B cell (primary cell): Measurements from ENCODE around the gene COTL1. TPM values are rescaled to one million over a fixed set of nuclear protein-coding genes. Genes with fewer than 3 reads are reported as not detected.

Source experiments
- ATAC-seq: fragments of 200-7000 bp; cut with Tn5 transposase; one replicate; pipeline ENCODE4 v1.10.0; 2021; ENCODE audit warnings: low read depth, mild to moderate bottlenecking, moderate number of reproducible peaks, moderate library complexity
- CTCF ChIA-PET: fragments of 350-600 bp; sonication (Branson Sonifier 250); formaldehyde crosslinking; loops from one replicate; lab custom pipeline; 2021; ENCODE audit warnings: antibody characterized with exemption, inconsistent platforms; lab: Charles Lee
- POLR2A ChIA-PET: fragments of 350-600 bp; sonication (Branson Sonifier 250); formaldehyde crosslinking; loops from one replicate; lab custom pipeline; 2021; ENCODE audit warnings: antibody characterized with exemption; lab: Charles Lee
- DNase-seq: peaks from one replicate; pipeline ENCODE4 v3.0.0; 2013
- H2AFZ ChIP-seq: 2 replicates; pipeline ENCODE4 v1.6.1; 2012; ENCODE audit warnings: mild to moderate bottlenecking, low read depth, low read length; ENCODE audit not compliant: insufficient read depth, poor library complexity, severe bottlenecking
- H3K27ac ChIP-seq, 2 donors: 1 replicate in 1 of 2; 2 replicates in 1 of 2; pipeline ENCODE4 v1.5.1; 2012 to 2013; ENCODE audit warnings: low read length in 2 of 2, mild to moderate bottlenecking in 2 of 2, moderate library complexity in 1 of 2
- H3K27me3 ChIP-seq, 4 experiments: fragments of 200-600 bp in 1 of 4; sonication (generic) in 1 of 4; replicated peaks in 1 of 4; 1 replicate in 2 of 4; 2 replicates in 2 of 4; pipeline versions ENCODE4 v1.6.1 to v1.7.0; 2013 to 2016; ENCODE audit warnings: low read length in 3 of 4, mild to moderate bottlenecking in 2 of 4, mixed read lengths in 1 of 4, moderate library complexity in 1 of 4; ENCODE audit not compliant: insufficient read depth in 4 of 4, control insufficient read depth in 3 of 4; ENCODE audit errors: control extremely low read depth in 1 of 4
- H3K36me3 ChIP-seq, 2 experiments: replicated peaks in 1 of 2; 1 replicate in 1 of 2; 2 replicates in 1 of 2; pipeline versions ENCODE4 v1.6.1 to v1.7.1; 2013; ENCODE audit warnings: low read length in 1 of 2; ENCODE audit not compliant: insufficient read depth in 2 of 2, control insufficient read depth in 1 of 2; ENCODE audit errors: control extremely low read depth in 1 of 2, extremely low read depth in 1 of 2
- H3K4me1 ChIP-seq, 2 donors: fragments of 200-600 bp in 1 of 2; sonication (generic) in 1 of 2; 1 replicate in 1 of 2; 2 replicates in 1 of 2; pipeline versions ENCODE4 v1.5.1 to v1.6.1; 2013 to 2017; ENCODE audit warnings: low read length in 2 of 2; ENCODE audit not compliant: control insufficient read depth in 2 of 2, insufficient read depth in 2 of 2
- H3K4me2 ChIP-seq: replicated peaks from 2 replicates; pipeline ENCODE3; 2012; ENCODE audit warnings: mild to moderate bottlenecking, low read depth, low read length; ENCODE audit not compliant: poor library complexity, severe bottlenecking
- H3K4me3 ChIP-seq, 5 experiments: fragments of 200-600 bp in 1 of 5; sonication (generic) in 1 of 5; 1 replicate in 3 of 5; 2 replicates in 2 of 5; pipeline versions ENCODE4 v1.5.1 to v1.7.0; 2011 to 2016; ENCODE audit warnings: low read length in 4 of 5, mild to moderate bottlenecking in 4 of 5, low read depth in 2 of 5, control low read depth in 1 of 5, moderate library complexity in 1 of 5; ENCODE audit not compliant: insufficient read depth in 1 of 5; ENCODE audit errors: control extremely low read depth in 1 of 5, extremely low read depth in 1 of 5
- H3K79me2 ChIP-seq: fragments of 200-600 bp; sonication (generic); one replicate; pipeline ENCODE4 v1.6.0; 2016; ENCODE audit warnings: low read length; ENCODE audit not compliant: control insufficient read depth, insufficient read depth
- H3K9ac ChIP-seq: fragments of 200-600 bp; sonication (generic); 2 replicates; pipeline ENCODE4 v1.6.1; 2017; ENCODE audit warnings: mild to moderate bottlenecking, low read length, moderate library complexity
- H3K9me3 ChIP-seq, 3 donors: one replicate each; pipeline versions ENCODE4 v1.6.1 to v1.7.1; 2013; ENCODE audit warnings: low read length in 2 of 3; ENCODE audit not compliant: control insufficient read depth in 2 of 3, insufficient read depth in 1 of 3; ENCODE audit errors: control extremely low read depth in 1 of 3
- H4K20me1 ChIP-seq: 2 replicates; pipeline ENCODE4 v1.6.0; 2012; ENCODE audit warnings: mild to moderate bottlenecking, low read length; ENCODE audit not compliant: insufficient read depth, control insufficient read depth, poor library complexity, severe bottlenecking
- H3K27ac Mint-ChIP-seq: one replicate; pipeline ENCODE4 v1.8.0; 2021; ENCODE audit warnings: mixed read lengths
- H3K27me3 Mint-ChIP-seq: one replicate; pipeline ENCODE4 v1.8.0; 2021; ENCODE audit warnings: mixed read lengths
- H3K4me1 Mint-ChIP-seq: one replicate; pipeline ENCODE4 v1.8.0; 2021; ENCODE audit warnings: mixed read lengths
- H3K4me3 Mint-ChIP-seq: one replicate; pipeline ENCODE4 v1.8.0; 2021; ENCODE audit warnings: mixed read lengths
- H3K9me3 Mint-ChIP-seq: one replicate; pipeline ENCODE4 v1.8.0; 2022; ENCODE audit warnings: mixed read lengths; ENCODE audit not compliant: insufficient read depth
- EZH2 ChIP-seq: IDR thresholded peaks from 2 replicates; pipeline ENCODE4 v1.6.1; 2012; ENCODE audit warnings: borderline replicate concordance, low read depth, mild to moderate bottlenecking, moderate library complexity, low read length; ENCODE audit not compliant: insufficient read depth, poor library complexity, severe bottlenecking
- WGBS: methylation state at CpG from one replicate; pipeline ENCODE4 v1.1.5; 2013; ENCODE audit warnings: missing lambda C conversion rate; ENCODE audit not compliant: insufficient coverage; 5-methylcytosine and 5-hydroxymethylcytosine counted together
- intact Hi-C: fragments of 100-400 bp; cut with micrococcal nuclease; formaldehyde crosslinking; loops from one replicate; pipeline ENCODE4 v1.10.0; 2022
- polyA plus RNA-seq: library from polyadenylated mRNA; depleted of rRNA; stranded (reverse); fragments of >200 nt; gene quantifications from 2 replicates; pipeline ENCODE4 v1.2.3, GENCODE V29; 2012
- total RNA-seq, 2 donors: library from RNA; stranded (reverse); fragments of 120-200 nt in 1 of 2; gene quantifications; 1 replicate in 1 of 2; 2 replicates in 1 of 2; pipeline versions ENCODE4 v1.2.3 to v1.2.4, GENCODE V29; 2013 to 2022
- TF ChIP-seq, protein P1 (sequence below): fragments of 200-600 bp; IDR thresholded peaks from one replicate; pipeline ENCODE4 v1.8.0; 2022; ENCODE audit warnings: antibody characterized with exemption, mild to moderate bottlenecking

The COTL1 gene
- total and polyA plus RNA-seq, 2 donors (not counting 1 experiment from before 2014, with no cell fraction given): 158 to 264 TPM

DNA sequence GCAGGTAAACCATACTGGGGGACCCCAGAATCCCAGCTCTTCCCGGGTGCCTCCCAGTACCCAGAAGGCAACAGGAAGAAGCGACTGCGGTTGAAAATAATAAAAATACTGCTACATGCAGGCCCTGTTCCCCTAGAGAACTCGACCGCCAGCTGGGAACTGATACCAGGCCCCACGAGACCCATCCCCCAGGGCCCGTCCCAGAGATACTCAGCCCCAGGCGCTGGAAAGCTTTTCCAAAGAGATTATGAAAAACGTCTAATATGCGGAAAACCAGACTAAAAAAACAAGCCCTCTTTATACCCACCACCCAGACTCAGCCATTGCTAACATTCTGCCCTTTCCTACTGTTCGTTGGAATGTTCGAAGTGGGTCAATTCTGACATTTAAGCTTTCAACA lies 100.5 kb downstream of the COTL1 start:
- no peak overlapping the region for H3K4me3 Mint-ChIP-seq
- intact Hi-C loops: no loop called here
- Histone ChIP-seq H3K27me3 (no peaks in the 10 kb centered on the region), H3K79me2 (no peaks in the 10 kb centered on the region), H2AFZ (no peak overlapping the region), H3K4me1 (peaks cover 20 to 27% of the 10 kb centered on the region in 2 donors), H3K9me3 (peaks cover 0 to 3% (median 0%) of the 10 kb centered on the region in 3 donors), H3K27ac (no peak overlapping the region), H3K9ac (no peak overlapping the region), H4K20me1 (no peaks in the 10 kb centered on the region), H3K36me3 (no peaks in the 10 kb centered on the region), H3K4me3 (no peak overlapping the region), H3K4me2 (no peak overlapping the region)
- ChIA-PET CTCF (interaction anchor here (0.7 to 2.4 kb wide), 5 partner anchors 11 to 212 kb away, joined by 3 to 12 read pairs (median 4); no protein-coding TSS in a partner anchor), POLR2A (interaction anchor here (0.7 kb wide), 1 partner anchor 11 kb away, joined by 8 read pairs; no protein-coding TSS in a partner anchor)
- H3K27ac Mint-ChIP-seq: peak overlapping the region; percentile 26
- H3K27me3 Mint-ChIP-seq: no peaks in the 10 kb centered on the region
- H3K4me1 Mint-ChIP-seq: peaks cover 23% of the 10 kb centered on the region
- TF ChIP-seq, protein P1, sequence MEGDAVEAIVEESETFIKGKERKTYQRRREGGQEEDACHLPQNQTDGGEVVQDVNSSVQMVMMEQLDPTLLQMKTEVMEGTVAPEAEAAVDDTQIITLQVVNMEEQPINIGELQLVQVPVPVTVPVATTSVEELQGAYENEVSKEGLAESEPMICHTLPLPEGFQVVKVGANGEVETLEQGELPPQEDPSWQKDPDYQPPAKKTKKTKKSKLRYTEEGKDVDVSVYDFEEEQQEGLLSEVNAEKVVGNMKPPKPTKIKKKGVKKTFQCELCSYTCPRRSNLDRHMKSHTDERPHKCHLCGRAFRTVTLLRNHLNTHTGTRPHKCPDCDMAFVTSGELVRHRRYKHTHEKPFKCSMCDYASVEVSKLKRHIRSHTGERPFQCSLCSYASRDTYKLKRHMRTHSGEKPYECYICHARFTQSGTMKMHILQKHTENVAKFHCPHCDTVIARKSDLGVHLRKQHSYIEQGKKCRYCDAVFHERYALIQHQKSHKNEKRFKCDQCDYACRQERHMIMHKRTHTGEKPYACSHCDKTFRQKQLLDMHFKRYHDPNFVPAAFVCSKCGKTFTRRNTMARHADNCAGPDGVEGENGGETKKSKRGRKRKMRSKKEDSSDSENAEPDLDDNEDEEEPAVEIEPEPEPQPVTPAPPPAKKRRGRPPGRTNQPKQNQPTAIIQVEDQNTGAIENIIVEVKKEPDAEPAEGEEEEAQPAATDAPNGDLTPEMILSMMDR: no peak
- TF ChIP-seq EZH2: no peak
- 91% methylated on average over 9 of the region's 12 CpGs for WGBS
- ATAC-seq (no peak), DNase-seq (no peak)
- no peaks in the 10 kb centered on the region for H3K9me3 Mint-ChIP-seq

Other genes starting within 250 kb of the COTL1 start
- gene ATP2C2, start 249.5 kb downstream of the COTL1 start, total RNA-seq: not detected in 2 replicates
- 0.06 TPM in 1 of 2 replicates, not detected in the other for gene ATP2C2, start 249.5 kb downstream of the COTL1 start, polyA plus RNA-seq
- gene MEAK7, start 113.4 kb downstream of the COTL1 start, total RNA-seq: 19.3 and 23.0 TPM in 2 replicates
- gene MEAK7, start 113.4 kb downstream of the COTL1 start, polyA plus RNA-seq: 1.8 and 3.9 TPM in 2 replicates
- gene KLHL36, start 30.4 kb upstream of the COTL1 start, total RNA-seq: 133 and 135 TPM in 2 replicates
- gene KLHL36, start 30.4 kb upstream of the COTL1 start, polyA plus RNA-seq: 90.3 and 100.0 TPM in 2 replicates
- gene USP10, start 81.9 kb upstream of the COTL1 start, total RNA-seq: 130 and 134 TPM in 2 replicates
- 48.9 and 51.0 TPM in 2 replicates for gene USP10, start 81.9 kb upstream of the COTL1 start, polyA plus RNA-seq
- gene CRISPLD2, start 201.9 kb upstream of the COTL1 start, total RNA-seq: 0.25 and 0.63 TPM in 2 replicates
- 0.37 and 0.50 TPM in 2 replicates for gene CRISPLD2, start 201.9 kb upstream of the COTL1 start, polyA plus RNA-seq